HepG2 (cell line): ENCODE measurements around the gene NRL. TPM values are rescaled to one million over a fixed set of nuclear protein-coding genes. Genes with fewer than 3 reads are reported as not detected.

Experiments
- ARNT2 ChIP-seq: sonication (generic); formaldehyde crosslinking; IDR thresholded peaks from 2 replicates; pipeline ENCODE4 v1.8.0; 2022; ENCODE audit warnings: mild to moderate bottlenecking, low read depth, missing genetic modification reagents, moderate library complexity
- ARNTL ChIP-seq: sonication (generic); formaldehyde crosslinking; IDR thresholded peaks from 2 replicates; pipeline ENCODE4 v1.4.0; 2020; ENCODE audit warnings: mild to moderate bottlenecking, missing genetic modification reagents
- CEBPG ChIP-seq: IDR thresholded peaks from 2 replicates; pipeline ENCODE4 v1.6.1; 2016
- DRAP1 ChIP-seq: IDR thresholded peaks from 2 replicates; pipeline ENCODE4 v1.6.1; 2016; ENCODE audit warnings: missing genetic modification reagents, missing compliant biosample characterization
- HCFC1 ChIP-seq: fragments of 150-350 bp; IDR thresholded peaks from 2 replicates; pipeline ENCODE4 v1.6.1; 2014; ENCODE audit warnings: low read depth, low read length
- HHEX ChIP-seq: IDR thresholded peaks from 2 replicates; pipeline ENCODE4 v1.6.1; 2016; ENCODE audit warnings: control low read depth
- HOXD1 ChIP-seq: sonication (generic); formaldehyde crosslinking; IDR thresholded peaks from 2 replicates; pipeline ENCODE4 v1.5.0; 2020; ENCODE audit warnings: missing genetic modification reagents
- KLF9 ChIP-seq: IDR thresholded peaks from 2 replicates; pipeline ENCODE4 v1.6.1; 2016; ENCODE audit warnings: low read depth
- NBN ChIP-seq: fragments of 450-650 bp; conservative IDR thresholded peaks from 2 replicates; pipeline ENCODE4 v1.6.1; 2017
- RBM22 ChIP-seq: fragments of 200-400 bp; formaldehyde crosslinking; optimal IDR thresholded peaks from 2 replicates; pipeline ENCODE3; 2017; ENCODE audit warnings: mild to moderate bottlenecking, low read length, moderate library complexity
- SAP130 ChIP-seq: IDR thresholded peaks from 2 replicates; pipeline ENCODE4 v1.6.1; 2016; ENCODE audit warnings: low read depth
- STAG1 ChIP-seq: sonication (generic); formaldehyde crosslinking; IDR thresholded peaks from 2 replicates; pipeline ENCODE4 v1.4.0; 2020; ENCODE audit warnings: missing genetic modification reagents
- YEATS2 ChIP-seq: sonication (generic); formaldehyde crosslinking; IDR thresholded peaks from 2 replicates; pipeline ENCODE4 v1.4.0; 2020; ENCODE audit warnings: missing genetic modification reagents, borderline replicate concordance
- ZBTB21 ChIP-seq: sonication (generic); formaldehyde crosslinking; IDR thresholded peaks from 2 replicates; pipeline ENCODE4 v1.4.0; 2020; ENCODE audit warnings: missing genetic modification reagents
- ZNF333 ChIP-seq: sonication (generic); formaldehyde crosslinking; IDR thresholded peaks from 2 replicates; pipeline ENCODE4 v1.4.0; 2020; ENCODE audit warnings: mild to moderate bottlenecking, missing genetic modification reagents, borderline replicate concordance
- ZNF503 ChIP-seq: sonication (generic); formaldehyde crosslinking; IDR thresholded peaks from 2 replicates; pipeline ENCODE4 v1.4.0; 2020; ENCODE audit warnings: missing genetic modification reagents
- polyA plus RNA-seq, 8 experiments: library from polyadenylated mRNA; depleted of rRNA in 3 of 8; stranded (reverse) in 7 of 8; unstranded in 1 of 8; fragments of >200 nt; fragmentation: Illumina TruSeq in 4 of 8; extraction: Trizol in 4 of 8; gene quantifications; 2 replicates each; pipeline versions ENCODE4 v1.2.1 to v1.2.3, GENCODE V29; 2011 to 2016; ENCODE audit warnings: low read depth in 4 of 8, missing spikeins in 1 of 8, mixed read lengths in 1 of 8; ENCODE audit not compliant: insufficient read depth in 1 of 8
- total RNA-seq, 5 experiments: library from RNA; depleted of rRNA; stranded (reverse); fragments of >200 nt; fragmentation: Illumina TruSeq; extraction: Trizol; gene quantifications; 2 replicates each; pipeline ENCODE4 v1.2.3, GENCODE V29; 2016; ENCODE audit warnings: low read depth in 1 of 5
- TF ChIP-seq, protein P1 (sequence below): IDR thresholded peaks from 2 replicates; pipeline ENCODE4 v1.6.1; 2016; ENCODE audit warnings: control low read depth
- TF ChIP-seq, protein P2 (sequence below): sonication (generic); formaldehyde crosslinking; IDR thresholded peaks from 2 replicates; pipeline ENCODE4 v1.8.1; 2023; ENCODE audit warnings: mild to moderate bottlenecking, missing genetic modification reagents, borderline replicate concordance
- TF ChIP-seq, protein P3 (sequence below): sonication (generic); formaldehyde crosslinking; IDR thresholded peaks from 2 replicates; pipeline ENCODE4 v1.4.0; 2020; ENCODE audit warnings: missing genetic modification reagents
- TF ChIP-seq, protein P4 (sequence below): sonication (generic); formaldehyde crosslinking; IDR thresholded peaks from 2 replicates; pipeline ENCODE4 v1.4.0; 2020; ENCODE audit warnings: mild to moderate bottlenecking, missing genetic modification reagents
- TF ChIP-seq, protein P5 (sequence below): fragments of 450-650 bp; IDR thresholded peaks from 2 replicates; pipeline ENCODE4 v1.6.1; 2017

Gene NRL
- total and polyA plus RNA-seq, 2 of the 13 experiments (the other 11 are each of a cell fraction or from before 2014, with no cell fraction given), result 2.5 to 4.7 TPM

- TF ChIP-seq, protein P1, sequence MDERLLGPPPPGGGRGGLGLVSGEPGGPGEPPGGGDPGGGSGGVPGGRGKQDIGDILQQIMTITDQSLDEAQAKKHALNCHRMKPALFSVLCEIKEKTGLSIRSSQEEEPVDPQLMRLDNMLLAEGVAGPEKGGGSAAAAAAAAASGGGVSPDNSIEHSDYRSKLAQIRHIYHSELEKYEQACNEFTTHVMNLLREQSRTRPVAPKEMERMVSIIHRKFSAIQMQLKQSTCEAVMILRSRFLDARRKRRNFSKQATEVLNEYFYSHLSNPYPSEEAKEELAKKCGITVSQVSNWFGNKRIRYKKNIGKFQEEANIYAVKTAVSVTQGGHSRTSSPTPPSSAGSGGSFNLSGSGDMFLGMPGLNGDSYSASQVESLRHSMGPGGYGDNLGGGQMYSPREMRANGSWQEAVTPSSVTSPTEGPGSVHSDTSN, result 0 out of 2 replicates have a peak, but pooled peaks have one; percentile 3
- TF ChIP-seq KLF9 (CRISPR knock-in tag) (no peak; the same call in 1 of the 2 replicates), RBM22 (no peak), CEBPG (CRISPR knock-in tag) (peak; percentile 39; the same call in 1 of the 2 replicates), YEATS2 (CRISPR knock-in tag) (peak; percentile 33; the same call in 1 of the 2 replicates), ZBTB21 (no peak), HCFC1 (no peak), DRAP1 (CRISPR knock-in tag) (0 out of 2 replicates have a peak, but pooled peaks have one; percentile 51), ARNTL (CRISPR knock-in tag) (0 out of 2 replicates have a peak, but pooled peaks have one; percentile 21), ZNF503 (no peak), SAP130 (CRISPR knock-in tag) (peak; percentile 95), ZNF333 (CRISPR knock-in tag) (0 out of 2 replicates have a peak, but pooled peaks have one; percentile 29), NBN (no peak), HHEX (CRISPR knock-in tag) (no peak), STAG1 (no peak), HOXD1 (no peak), ARNT2 (CRISPR knock-in tag) (peak; percentile 31; the same call in 1 of the 2 replicates)
- TF ChIP-seq, protein P2, sequence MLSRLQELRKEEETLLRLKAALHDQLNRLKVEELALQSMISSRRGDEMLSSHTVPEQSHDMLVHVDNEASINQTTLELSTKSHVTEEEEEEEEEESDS (CRISPR knock-in tag), result no peak
- TF ChIP-seq, protein P3, sequence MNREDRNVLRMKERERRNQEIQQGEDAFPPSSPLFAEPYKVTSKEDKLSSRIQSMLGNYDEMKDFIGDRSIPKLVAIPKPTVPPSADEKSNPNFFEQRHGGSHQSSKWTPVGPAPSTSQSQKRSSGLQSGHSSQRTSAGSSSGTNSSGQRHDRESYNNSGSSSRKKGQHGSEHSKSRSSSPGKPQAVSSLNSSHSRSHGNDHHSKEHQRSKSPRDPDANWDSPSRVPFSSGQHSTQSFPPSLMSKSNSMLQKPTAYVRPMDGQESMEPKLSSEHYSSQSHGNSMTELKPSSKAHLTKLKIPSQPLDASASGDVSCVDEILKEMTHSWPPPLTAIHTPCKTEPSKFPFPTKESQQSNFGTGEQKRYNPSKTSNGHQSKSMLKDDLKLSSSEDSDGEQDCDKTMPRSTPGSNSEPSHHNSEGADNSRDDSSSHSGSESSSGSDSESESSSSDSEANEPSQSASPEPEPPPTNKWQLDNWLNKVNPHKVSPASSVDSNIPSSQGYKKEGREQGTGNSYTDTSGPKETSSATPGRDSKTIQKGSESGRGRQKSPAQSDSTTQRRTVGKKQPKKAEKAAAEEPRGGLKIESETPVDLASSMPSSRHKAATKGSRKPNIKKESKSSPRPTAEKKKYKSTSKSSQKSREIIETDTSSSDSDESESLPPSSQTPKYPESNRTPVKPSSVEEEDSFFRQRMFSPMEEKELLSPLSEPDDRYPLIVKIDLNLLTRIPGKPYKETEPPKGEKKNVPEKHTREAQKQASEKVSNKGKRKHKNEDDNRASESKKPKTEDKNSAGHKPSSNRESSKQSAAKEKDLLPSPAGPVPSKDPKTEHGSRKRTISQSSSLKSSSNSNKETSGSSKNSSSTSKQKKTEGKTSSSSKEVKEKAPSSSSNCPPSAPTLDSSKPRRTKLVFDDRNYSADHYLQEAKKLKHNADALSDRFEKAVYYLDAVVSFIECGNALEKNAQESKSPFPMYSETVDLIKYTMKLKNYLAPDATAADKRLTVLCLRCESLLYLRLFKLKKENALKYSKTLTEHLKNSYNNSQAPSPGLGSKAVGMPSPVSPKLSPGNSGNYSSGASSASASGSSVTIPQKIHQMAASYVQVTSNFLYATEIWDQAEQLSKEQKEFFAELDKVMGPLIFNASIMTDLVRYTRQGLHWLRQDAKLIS, result no peak
- TF ChIP-seq, protein P4, sequence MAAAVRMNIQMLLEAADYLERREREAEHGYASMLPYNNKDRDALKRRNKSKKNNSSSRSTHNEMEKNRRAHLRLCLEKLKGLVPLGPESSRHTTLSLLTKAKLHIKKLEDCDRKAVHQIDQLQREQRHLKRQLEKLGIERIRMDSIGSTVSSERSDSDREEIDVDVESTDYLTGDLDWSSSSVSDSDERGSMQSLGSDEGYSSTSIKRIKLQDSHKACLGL (CRISPR knock-in tag), result no peak
- TF ChIP-seq, protein P5, sequence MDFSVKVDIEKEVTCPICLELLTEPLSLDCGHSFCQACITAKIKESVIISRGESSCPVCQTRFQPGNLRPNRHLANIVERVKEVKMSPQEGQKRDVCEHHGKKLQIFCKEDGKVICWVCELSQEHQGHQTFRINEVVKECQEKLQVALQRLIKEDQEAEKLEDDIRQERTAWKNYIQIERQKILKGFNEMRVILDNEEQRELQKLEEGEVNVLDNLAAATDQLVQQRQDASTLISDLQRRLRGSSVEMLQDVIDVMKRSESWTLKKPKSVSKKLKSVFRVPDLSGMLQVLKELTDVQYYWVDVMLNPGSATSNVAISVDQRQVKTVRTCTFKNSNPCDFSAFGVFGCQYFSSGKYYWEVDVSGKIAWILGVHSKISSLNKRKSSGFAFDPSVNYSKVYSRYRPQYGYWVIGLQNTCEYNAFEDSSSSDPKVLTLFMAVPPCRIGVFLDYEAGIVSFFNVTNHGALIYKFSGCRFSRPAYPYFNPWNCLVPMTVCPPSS, result no peak
Measured at GRCh38 chr14:24130717-24131548, 16.2 kb upstream of the NRL start (continued).
